AG09319 (cell line): ENCODE measurements around the gene TCERG1L.

Source experiments
- DNase-seq: peaks from one replicate; pipeline ENCODE4 v3.0.0-alpha.2; 2010; ENCODE audit warnings: low read depth; ENCODE audit errors: extremely low read depth
- TF ChIP-seq, protein P1 (sequence below): IDR thresholded peaks from 2 replicates; pipeline ENCODE4 v1.5.1; 2011; ENCODE audit warnings: low read depth, mild to moderate bottlenecking, inconsistent platforms, low read length, moderate library complexity

The TCERG1L gene

DNA sequence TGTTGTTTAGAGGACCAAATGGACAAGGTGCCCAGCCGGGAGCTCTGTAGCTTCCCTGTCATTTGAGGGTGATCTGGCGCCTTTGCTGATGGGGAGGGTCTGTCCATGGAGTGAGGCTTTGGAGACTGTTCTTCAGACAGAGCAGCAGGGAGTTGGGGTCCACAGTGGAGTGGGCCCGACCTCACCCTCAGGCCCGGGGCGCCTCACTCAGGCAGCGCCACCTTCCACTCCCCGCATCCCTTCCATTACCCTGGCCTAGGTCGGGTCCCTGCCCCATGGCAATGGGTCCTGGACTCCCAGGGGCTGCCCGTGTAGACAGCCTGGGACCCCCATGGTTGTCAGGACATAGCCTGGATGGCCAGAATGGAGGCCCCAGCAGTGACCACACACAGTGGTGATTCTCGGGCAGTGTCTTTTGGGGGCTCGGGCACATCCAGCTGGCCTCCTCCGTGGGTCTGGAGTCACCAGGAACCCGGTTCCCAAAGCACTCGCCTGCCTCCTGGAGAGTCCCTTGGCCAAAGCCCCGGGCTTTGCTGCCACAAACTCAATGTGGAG lies 38.5 kb downstream of the TCERG1L start:
- TF ChIP-seq, protein P1, sequence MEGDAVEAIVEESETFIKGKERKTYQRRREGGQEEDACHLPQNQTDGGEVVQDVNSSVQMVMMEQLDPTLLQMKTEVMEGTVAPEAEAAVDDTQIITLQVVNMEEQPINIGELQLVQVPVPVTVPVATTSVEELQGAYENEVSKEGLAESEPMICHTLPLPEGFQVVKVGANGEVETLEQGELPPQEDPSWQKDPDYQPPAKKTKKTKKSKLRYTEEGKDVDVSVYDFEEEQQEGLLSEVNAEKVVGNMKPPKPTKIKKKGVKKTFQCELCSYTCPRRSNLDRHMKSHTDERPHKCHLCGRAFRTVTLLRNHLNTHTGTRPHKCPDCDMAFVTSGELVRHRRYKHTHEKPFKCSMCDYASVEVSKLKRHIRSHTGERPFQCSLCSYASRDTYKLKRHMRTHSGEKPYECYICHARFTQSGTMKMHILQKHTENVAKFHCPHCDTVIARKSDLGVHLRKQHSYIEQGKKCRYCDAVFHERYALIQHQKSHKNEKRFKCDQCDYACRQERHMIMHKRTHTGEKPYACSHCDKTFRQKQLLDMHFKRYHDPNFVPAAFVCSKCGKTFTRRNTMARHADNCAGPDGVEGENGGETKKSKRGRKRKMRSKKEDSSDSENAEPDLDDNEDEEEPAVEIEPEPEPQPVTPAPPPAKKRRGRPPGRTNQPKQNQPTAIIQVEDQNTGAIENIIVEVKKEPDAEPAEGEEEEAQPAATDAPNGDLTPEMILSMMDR, result no peak
- no peak for DNase-seq

DNA sequence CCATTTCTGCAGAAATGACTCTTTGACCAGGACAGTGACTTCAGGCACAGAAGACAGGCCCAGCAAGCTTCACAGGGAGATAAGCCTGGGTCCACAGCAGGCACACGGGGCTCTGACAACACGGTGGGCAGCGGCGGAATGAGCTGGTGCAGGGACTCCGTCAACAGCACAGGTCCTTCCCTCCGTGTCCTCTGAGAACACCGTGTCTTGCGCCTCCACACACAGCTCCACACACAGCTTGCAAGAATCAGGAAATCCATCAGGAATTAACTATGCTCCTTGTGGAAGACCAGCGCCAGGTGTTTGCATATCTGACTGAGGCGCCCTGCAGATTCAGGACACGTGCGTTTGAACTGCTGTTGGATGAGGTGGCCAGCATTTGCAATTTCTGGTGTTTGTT lies 39.6 kb downstream of the TCERG1L start:
- TF ChIP-seq, protein P1, result no peak
- no peak for DNase-seq

DNA sequence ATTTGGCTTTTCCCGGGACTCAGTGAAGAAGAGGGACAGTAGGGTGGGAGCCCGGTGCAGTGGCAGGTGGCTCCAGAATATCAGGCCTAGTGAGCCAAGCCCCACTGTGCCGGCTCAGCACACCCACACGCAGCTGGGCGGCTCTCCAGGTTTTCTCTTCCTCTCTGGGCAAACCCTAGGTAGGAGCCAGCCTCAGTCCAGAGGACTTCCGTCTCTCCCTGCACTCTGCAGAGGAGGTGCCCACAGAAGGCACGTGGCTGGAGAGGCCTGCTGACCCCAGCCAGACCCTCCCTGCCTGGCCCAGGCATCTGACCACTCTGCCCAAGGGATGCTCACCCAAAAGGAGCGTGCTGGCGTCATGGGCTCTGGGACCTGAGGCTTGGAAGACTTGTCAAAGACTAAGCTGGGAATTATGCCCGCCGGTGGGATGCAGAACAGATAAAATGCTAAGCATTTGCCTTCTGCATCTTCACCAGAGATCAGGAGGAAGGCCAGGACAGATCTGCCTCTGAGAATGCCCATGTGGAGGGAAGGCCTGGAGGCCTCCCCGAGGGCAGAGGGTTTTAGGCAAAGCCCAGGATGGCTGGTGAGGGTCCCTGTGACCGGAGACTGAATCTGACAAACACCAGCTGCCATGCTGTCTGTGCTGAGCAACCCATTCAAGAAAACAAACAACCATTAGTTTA lies 40.2 kb downstream of the TCERG1L start:
- no peak for DNase-seq
- TF ChIP-seq, protein P1, result no peak

DNA sequence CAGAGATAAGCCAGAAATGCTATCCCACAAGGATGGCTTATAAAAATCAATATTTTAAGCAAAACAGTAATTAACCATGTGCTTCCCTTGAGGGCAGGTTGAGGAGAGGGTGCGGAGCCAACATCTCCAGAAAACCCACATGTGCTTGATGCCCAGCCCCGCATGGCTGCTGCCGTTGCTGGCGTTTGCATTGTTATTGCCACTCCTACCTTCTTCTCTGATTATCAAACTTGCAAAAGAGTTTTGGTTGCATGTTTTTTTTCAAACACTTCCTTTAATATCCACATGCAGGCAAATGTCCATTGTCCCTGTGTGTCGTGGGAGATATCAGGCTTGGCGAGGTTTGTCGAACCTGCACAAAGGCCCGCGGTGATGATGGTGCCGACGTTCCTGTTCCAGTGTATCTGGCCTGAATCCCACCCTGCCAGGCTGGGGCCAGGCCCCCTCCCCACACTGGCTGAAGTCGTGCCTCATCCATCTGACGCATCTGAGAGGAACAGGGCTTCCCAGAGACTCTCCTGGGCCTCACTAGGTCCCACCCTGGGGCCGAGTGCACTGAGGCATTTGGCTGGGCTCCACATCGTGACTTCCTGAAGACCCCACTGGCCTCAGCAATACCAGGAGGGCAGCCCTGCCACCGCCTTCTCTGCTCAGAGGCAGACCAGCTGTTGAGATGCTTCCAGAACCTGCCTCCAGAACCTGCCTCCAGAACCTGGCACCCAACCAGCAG lies 40.9 kb downstream of the TCERG1L start:
- no peak for DNase-seq
- TF ChIP-seq, protein P1, result no peak

DNA sequence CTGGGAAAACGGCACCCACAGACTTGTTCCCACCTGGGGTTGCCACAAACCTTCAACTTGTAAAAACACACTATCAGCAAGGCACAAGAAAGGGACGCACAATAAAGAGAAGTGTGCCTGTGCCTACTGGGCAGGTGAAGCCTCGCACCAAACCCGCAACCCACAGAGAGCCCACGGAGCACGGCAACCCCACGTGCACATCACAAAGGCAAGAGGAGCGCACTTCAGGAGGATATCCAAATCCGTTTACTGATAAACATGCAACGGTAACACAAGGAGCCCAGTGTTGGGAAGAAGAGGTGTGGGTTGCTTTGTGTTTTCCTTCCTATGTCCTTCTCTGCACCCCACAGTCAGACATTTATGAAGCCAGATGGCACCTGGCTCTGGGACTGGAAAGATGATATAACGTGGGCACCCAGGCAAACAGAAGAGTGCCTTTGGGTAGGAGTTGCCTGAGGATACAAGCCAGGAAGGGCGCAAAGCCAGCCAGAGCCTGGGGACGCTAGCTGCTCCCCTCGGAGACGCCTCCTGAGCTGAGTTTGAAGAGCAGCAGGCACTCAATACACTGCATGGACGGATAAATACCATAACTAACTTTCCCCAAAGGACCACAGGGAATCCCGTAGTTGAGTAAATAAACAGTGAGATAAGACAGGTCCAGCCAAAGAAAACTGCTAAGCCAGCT lies 41.6 kb downstream of the TCERG1L start:
- DNase-seq, result no peak
- TF ChIP-seq, protein P1, result no peak

GRCh38 chr10:131267814-131268095 lies 43.8 kb downstream of the TCERG1L start:
- no peak for DNase-seq
- TF ChIP-seq, protein P1, result no peak
